HG03565 (cell line): ENCODE measurements around the gene ANO2.

Experiments used
- ATAC-seq: cut with Tn5 transposase; IDR thresholded peaks from one replicate; pipeline ENCODE4 v1.9.1; 2021; ENCODE audit warnings: mild to moderate bottlenecking, moderate library complexity; ENCODE audit not compliant: unreplicated experiment

Gene ANO2

GRCh38 chr12:5945071-5946008 lies at the start of gene ANO2:
TSS of gene ANO2 (minus strand) at chr12:5945259. CDS start at chr12:5945217, 42 bp downstream.
- no peak for ATAC-seq

GRCh38 chr12:5989621-5990020 lies 44.6 kb upstream of the ANO2 start:
- ATAC-seq = no peak

GRCh38 chr12:5988659-5989116 lies 43.6 kb upstream of the ANO2 start:
- ATAC-seq = no peak

GRCh38 chr12:5988088-5988487 lies 43.0 kb upstream of the ANO2 start:
- ATAC-seq = no peak

GRCh38 chr12:5987573-5987972 lies 42.5 kb upstream of the ANO2 start:
- ATAC-seq = no peak

GRCh38 chr12:5985471-5985870 lies 40.4 kb upstream of the ANO2 start:
- no peak for ATAC-seq

- ATAC-seq = no peak
These were observed 39.8 kb upstream of the ANO2 start for GRCh38 chr12:5984873-5985272.

GRCh38 chr12:5982106-5982505 lies 37.0 kb upstream of the ANO2 start:
- ATAC-seq = no peak

- ATAC-seq = no peak
These were observed 32.5 kb upstream of the ANO2 start for GRCh38 chr12:5977556-5977955.

- ATAC-seq = no peak
These were observed 31.7 kb upstream of the ANO2 start for GRCh38 chr12:5976711-5977110.

- ATAC-seq = no peak
These were observed 31.1 kb upstream of the ANO2 start for GRCh38 chr12:5976196-5976595.

- ATAC-seq = no peak
These were observed 28.5 kb upstream of the ANO2 start for GRCh38 chr12:5973461-5974115.

GRCh38 chr12:5972387-5972786 lies 27.3 kb upstream of the ANO2 start:
- no peak for ATAC-seq

GRCh38 chr12:5971194-5971850 lies 26.3 kb upstream of the ANO2 start:
- no peak for ATAC-seq

- no peak for ATAC-seq
These were observed 25.1 kb upstream of the ANO2 start for GRCh38 chr12:5969974-5970690.

- ATAC-seq = no peak
These were observed 24.3 kb upstream of the ANO2 start for GRCh38 chr12:5969156-5969973.

- ATAC-seq = no peak
These were observed 22.8 kb upstream of the ANO2 start for GRCh38 chr12:5967645-5968415.

GRCh38 chr12:5966486-5967095 lies 21.5 kb upstream of the ANO2 start:
- ATAC-seq = no peak

- ATAC-seq = no peak
These were observed 20.9 kb upstream of the ANO2 start for GRCh38 chr12:5965950-5966383.
